ENCODE measurements around the gene PRDM16.

The PRDM16 gene

GRCh38 chr1:3170561-3171453 is 101.8 kb downstream of the PRDM16 start:
- H3K27me3 ChIP-seq (ENCODE audit: control insufficient read depth, insufficient read depth, low read length): no peaks in the 10 kb centered on the region
- no peaks in the 10 kb centered on the region for H3K9me3 ChIP-seq (ENCODE audit: control insufficient read depth, insufficient read depth, low read length)
- no peak overlapping the region for H3K27ac ChIP-seq (ENCODE audit: low read depth, low read length)

GRCh38 chr1:3171761-3172160 is 102.8 kb downstream of the PRDM16 start:
- H3K9me3 ChIP-seq (ENCODE audit: control insufficient read depth, insufficient read depth, low read length): no peaks in the 10 kb centered on the region
- no peak overlapping the region for H3K4me3 ChIP-seq (ENCODE audit: low read depth, low read length)
- H3K27ac ChIP-seq (ENCODE audit: low read depth, low read length): no peak overlapping the region
- H3K36me3 ChIP-seq (ENCODE audit: control insufficient read depth, insufficient read depth, low read length): no peaks in the 10 kb centered on the region
- H3K9ac ChIP-seq (ENCODE audit: low read depth, low read length): no peak overlapping the region
- H3K27me3 ChIP-seq (ENCODE audit: control insufficient read depth, insufficient read depth, low read length): no peaks in the 10 kb centered on the region
- H3K4me1 ChIP-seq (ENCODE audit: control insufficient read depth, insufficient read depth, low read length): no peaks in the 10 kb centered on the region

More at GRCh38 chr1:3170561-3171453, 101.8 kb downstream of the PRDM16 start:
- Histone ChIP-seq H3K4me3 (ENCODE audit: low read depth, low read length) (no peak overlapping the region), H3K36me3 (ENCODE audit: control insufficient read depth, insufficient read depth, low read length) (no peaks in the 10 kb centered on the region), H3K4me1 (ENCODE audit: control insufficient read depth, insufficient read depth, low read length) (no peaks in the 10 kb centered on the region), H3K9ac (ENCODE audit: low read depth, low read length) (no peak overlapping the region)

DNA sequence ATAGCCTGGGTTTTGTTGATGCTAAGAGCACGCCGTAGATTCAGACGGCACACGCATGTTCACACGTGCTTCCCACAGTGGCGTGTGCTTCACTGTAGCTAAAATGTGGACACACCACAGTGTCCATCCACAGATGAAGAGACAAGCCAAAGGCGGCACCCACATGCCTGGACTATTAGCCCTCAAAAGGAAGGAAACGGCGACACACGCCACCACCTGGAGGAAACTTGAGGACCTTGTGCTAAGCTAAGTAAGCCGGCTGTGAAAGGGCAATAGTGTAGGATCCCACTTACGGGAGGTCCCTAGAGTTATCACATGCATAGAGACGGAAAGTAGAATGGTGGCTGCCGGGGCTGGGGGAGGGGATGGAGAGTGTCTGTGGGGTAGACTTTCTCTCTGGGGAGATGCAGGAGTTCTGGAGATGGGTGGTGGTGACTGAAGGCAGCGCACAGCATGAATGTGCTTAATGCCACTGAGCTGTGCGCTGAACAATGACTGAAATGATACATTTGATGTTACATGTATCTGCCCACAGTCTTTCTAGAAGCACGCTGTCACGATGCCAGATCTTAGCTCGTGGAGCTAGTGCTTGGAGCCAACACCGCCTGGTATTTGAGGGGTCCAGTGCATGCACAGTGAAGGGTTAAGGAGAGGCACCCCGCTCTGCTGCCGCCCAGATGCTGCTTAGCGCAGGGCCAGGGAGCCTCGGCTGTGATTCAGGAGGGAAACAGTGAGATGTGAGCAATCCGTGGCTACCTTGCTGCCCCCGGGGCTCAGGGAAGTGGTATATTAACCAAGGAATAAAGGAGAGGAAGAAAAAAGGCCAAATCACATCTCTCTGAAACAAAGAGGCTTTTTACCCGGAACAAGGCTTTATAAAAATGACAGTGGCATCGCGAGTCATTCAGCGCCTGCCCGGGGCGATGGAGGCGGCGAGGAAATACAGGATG is 103.7 kb downstream of the PRDM16 start:
- Histone ChIP-seq H3K36me3 (ENCODE audit: control insufficient read depth, insufficient read depth, low read length) (no peaks in the 10 kb centered on the region), H3K27ac (ENCODE audit: low read depth, low read length) (no peak overlapping the region), H3K27me3 (ENCODE audit: control insufficient read depth, insufficient read depth, low read length) (no peaks in the 10 kb centered on the region), H3K4me3 (ENCODE audit: low read depth, low read length) (no peak overlapping the region), H3K4me1 (ENCODE audit: control insufficient read depth, insufficient read depth, low read length) (no peaks in the 10 kb centered on the region), H3K9ac (ENCODE audit: low read depth, low read length) (no peak overlapping the region), H3K9me3 (ENCODE audit: control insufficient read depth, insufficient read depth, low read length) (no peaks in the 10 kb centered on the region)

- Histone ChIP-seq H3K9me3 (ENCODE audit: control insufficient read depth, insufficient read depth, low read length) (no peaks in the 10 kb centered on the region), H3K4me3 (ENCODE audit: low read depth, low read length) (no peak overlapping the region), H3K27me3 (ENCODE audit: control insufficient read depth, insufficient read depth, low read length) (no peaks in the 10 kb centered on the region), H3K9ac (ENCODE audit: low read depth, low read length) (no peak overlapping the region), H3K4me1 (ENCODE audit: control insufficient read depth, insufficient read depth, low read length) (no peaks in the 10 kb centered on the region), H3K36me3 (ENCODE audit: control insufficient read depth, insufficient read depth, low read length) (no peaks in the 10 kb centered on the region), H3K27ac (ENCODE audit: low read depth, low read length) (no peak overlapping the region)
Measured at GRCh38 chr1:3173381-3173980, 104.5 kb downstream of the PRDM16 start.

DNA sequence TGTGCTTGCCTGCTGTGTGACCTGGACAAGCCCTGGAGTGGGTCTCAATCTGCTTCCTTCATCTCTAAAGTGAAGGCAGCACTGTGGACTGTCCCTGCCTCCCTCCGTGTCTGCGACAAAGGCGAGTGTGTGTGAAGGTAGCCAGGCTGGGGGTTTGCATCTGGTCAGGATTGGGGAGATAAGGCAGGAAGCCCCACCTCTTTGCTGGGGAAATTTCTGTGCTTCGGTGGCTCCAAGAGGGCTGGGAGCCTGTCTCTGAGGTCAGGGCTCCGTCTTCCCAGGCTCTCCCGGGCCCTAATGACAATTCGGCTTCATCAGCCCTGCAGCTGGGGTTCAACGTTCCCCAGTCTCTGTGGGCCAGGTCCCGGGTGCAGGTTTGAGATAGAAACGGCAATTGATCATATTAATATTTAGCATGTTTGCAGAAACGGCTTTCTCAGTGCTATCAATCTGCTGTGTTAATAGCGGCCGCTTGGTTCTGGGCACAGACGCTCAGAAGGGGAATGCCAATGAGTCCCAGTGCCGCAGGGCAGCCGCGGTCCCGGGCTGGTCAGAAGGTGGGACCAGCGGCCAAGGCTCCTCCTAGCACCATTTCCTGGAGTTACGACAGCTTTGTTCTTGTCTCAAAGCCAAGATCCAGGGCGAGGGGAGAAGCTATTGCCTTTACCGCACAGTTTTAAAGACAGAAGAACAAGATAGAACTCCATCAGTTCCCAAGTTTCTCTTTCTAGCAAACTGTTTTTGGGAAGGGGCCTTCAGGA is 105.7 kb downstream of the PRDM16 start:
- no peaks in the 10 kb centered on the region for H3K27me3 ChIP-seq (ENCODE audit: control insufficient read depth, insufficient read depth, low read length)
- no peaks in the 10 kb centered on the region for H3K4me1 ChIP-seq (ENCODE audit: control insufficient read depth, insufficient read depth, low read length)

GRCh38 chr1:3175486-3175885 is 106.5 kb downstream of the PRDM16 start:
- Histone ChIP-seq H3K9me3 (ENCODE audit: control insufficient read depth, insufficient read depth, low read length) (no peaks in the 10 kb centered on the region), H3K4me3 (ENCODE audit: low read depth, low read length) (no peak overlapping the region), H3K36me3 (ENCODE audit: control insufficient read depth, insufficient read depth, low read length) (no peaks in the 10 kb centered on the region), H3K9ac (ENCODE audit: low read depth, low read length) (no peak overlapping the region), H3K27ac (ENCODE audit: low read depth, low read length) (no peak overlapping the region), H3K27me3 (ENCODE audit: control insufficient read depth, insufficient read depth, low read length) (no peaks in the 10 kb centered on the region), H3K4me1 (ENCODE audit: control insufficient read depth, insufficient read depth, low read length) (no peaks in the 10 kb centered on the region)

More for the DNA sequence above, 105.7 kb downstream of the PRDM16 start:
- H3K9ac ChIP-seq (ENCODE audit: low read depth, low read length): no peak overlapping the region
- H3K36me3 ChIP-seq (ENCODE audit: control insufficient read depth, insufficient read depth, low read length): no peaks in the 10 kb centered on the region
- H3K4me3 ChIP-seq (ENCODE audit: low read depth, low read length): no peak overlapping the region
- H3K27ac ChIP-seq (ENCODE audit: low read depth, low read length): no peak overlapping the region
- no peaks in the 10 kb centered on the region for H3K9me3 ChIP-seq (ENCODE audit: control insufficient read depth, insufficient read depth, low read length)

DNA sequence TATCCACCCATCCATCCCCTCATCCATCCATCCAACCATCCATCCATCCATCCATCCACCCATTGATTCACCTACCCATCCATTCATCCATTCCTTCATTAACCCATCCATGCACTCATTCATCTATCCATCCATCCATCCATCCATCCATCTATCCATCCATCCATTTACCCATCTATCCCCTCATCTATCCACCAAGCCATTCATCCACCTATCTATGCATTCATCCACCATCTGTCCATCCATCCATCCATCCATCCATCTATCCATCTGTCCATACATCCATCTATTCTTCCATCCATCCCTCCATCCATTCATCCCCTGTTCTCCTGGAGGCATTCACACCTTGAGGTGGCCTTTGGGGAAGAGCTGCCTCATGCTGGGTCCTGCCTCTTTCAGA is 107.0 kb downstream of the PRDM16 start:
- no peak overlapping the region for H3K27ac ChIP-seq (ENCODE audit: low read depth, low read length)
- H3K36me3 ChIP-seq (ENCODE audit: control insufficient read depth, insufficient read depth, low read length): no peaks in the 10 kb centered on the region
- no peak overlapping the region for H3K9ac ChIP-seq (ENCODE audit: low read depth, low read length)
- no peaks in the 10 kb centered on the region for H3K4me1 ChIP-seq (ENCODE audit: control insufficient read depth, insufficient read depth, low read length)
- H3K4me3 ChIP-seq (ENCODE audit: low read depth, low read length): no peak overlapping the region
- no peaks in the 10 kb centered on the region for H3K9me3 ChIP-seq (ENCODE audit: control insufficient read depth, insufficient read depth, low read length)
- no peaks in the 10 kb centered on the region for H3K27me3 ChIP-seq (ENCODE audit: control insufficient read depth, insufficient read depth, low read length)

DNA sequence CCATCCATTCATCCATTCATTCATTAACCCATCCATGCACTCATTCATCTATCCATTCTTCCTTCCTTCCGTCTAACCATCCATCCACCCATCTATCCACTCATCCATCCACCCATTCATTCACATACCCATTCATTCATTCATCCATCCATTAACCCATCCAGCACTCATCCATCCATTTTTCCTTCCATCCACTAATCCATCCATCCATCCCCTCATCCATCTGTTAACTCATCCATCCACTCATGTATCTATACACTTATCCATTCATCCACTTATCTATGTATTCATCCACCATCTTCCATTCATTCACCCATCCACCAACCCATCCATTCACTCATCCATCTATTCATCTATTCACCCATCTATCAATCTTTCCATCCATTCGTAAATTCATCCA is 107.8 kb downstream of the PRDM16 start:
- Histone ChIP-seq H3K9me3 (ENCODE audit: control insufficient read depth, insufficient read depth, low read length) (peaks cover 4% of the 10 kb centered on the region), H3K27me3 (ENCODE audit: control insufficient read depth, insufficient read depth, low read length) (no peaks in the 10 kb centered on the region), H3K4me1 (ENCODE audit: control insufficient read depth, insufficient read depth, low read length) (no peaks in the 10 kb centered on the region), H3K9ac (ENCODE audit: low read depth, low read length) (no peak overlapping the region), H3K36me3 (ENCODE audit: control insufficient read depth, insufficient read depth, low read length) (no peaks in the 10 kb centered on the region), H3K27ac (ENCODE audit: low read depth, low read length) (no peak overlapping the region), H3K4me3 (ENCODE audit: low read depth, low read length) (no peak overlapping the region)

DNA sequence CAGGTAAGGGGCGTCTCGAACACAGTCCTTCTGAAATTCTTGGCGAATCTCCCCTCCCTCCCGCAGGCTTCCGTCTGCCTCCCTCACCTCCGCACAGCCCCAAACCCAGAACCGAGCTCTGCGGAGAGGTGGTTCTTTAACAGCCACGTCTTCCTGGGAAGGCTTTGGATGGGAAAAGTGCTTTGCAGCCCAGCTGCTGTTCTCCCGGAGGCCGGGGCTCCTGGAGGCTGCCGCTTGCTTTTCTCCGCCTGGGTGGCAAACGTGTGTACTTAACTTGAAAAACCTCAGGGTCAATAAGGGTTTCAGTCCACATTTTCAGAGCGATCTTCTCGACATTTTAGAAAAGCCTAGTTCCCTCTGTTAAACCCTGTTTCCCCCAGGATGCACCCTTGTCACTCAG is 109.3 kb downstream of the PRDM16 start:
- H3K9me3 ChIP-seq (ENCODE audit: control insufficient read depth, insufficient read depth, low read length): peaks cover 6% of the 10 kb centered on the region
- no peak overlapping the region for H3K27ac ChIP-seq (ENCODE audit: low read depth, low read length)
- no peaks in the 10 kb centered on the region for H3K36me3 ChIP-seq (ENCODE audit: control insufficient read depth, insufficient read depth, low read length)
- H3K9ac ChIP-seq (ENCODE audit: low read depth, low read length): no peak overlapping the region
- H3K4me3 ChIP-seq (ENCODE audit: low read depth, low read length): no peak overlapping the region
- H3K27me3 ChIP-seq (ENCODE audit: control insufficient read depth, insufficient read depth, low read length): no peaks in the 10 kb centered on the region
- H3K4me1 ChIP-seq (ENCODE audit: control insufficient read depth, insufficient read depth, low read length): no peaks in the 10 kb centered on the region

DNA sequence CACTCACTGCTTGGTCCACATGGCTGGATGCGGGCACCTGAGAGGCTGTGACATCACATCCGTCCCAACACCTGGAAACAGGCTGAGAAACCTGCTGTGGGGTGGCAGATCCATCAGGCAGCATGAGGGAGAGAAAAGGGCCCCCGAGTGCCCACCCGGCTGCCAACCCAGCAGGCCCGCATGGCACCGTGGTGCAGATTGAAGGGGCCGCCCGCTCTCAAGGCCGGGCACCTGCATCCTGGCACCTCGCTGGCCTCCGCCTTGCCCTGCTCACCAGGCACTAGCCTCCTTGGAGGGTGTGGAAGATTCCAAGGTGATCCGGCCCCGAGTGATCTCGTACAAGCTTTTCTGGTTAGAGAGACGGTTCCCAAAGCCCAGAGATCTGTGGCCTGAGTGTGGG is 110.5 kb downstream of the PRDM16 start:
- Histone ChIP-seq H3K4me1 (ENCODE audit: control insufficient read depth, insufficient read depth, low read length) (no peaks in the 10 kb centered on the region), H3K9ac (ENCODE audit: low read depth, low read length) (no peak overlapping the region), H3K9me3 (ENCODE audit: control insufficient read depth, insufficient read depth, low read length) (peaks cover 6% of the 10 kb centered on the region), H3K27me3 (ENCODE audit: control insufficient read depth, insufficient read depth, low read length) (no peaks in the 10 kb centered on the region), H3K27ac (ENCODE audit: low read depth, low read length) (no peak overlapping the region), H3K36me3 (ENCODE audit: control insufficient read depth, insufficient read depth, low read length) (no peaks in the 10 kb centered on the region), H3K4me3 (ENCODE audit: low read depth, low read length) (no peak overlapping the region)
